ENCODE measurements around the gene NRF1. TPM values are rescaled to one million over a fixed set of nuclear protein-coding genes. Genes with fewer than 3 reads are reported as not detected.

NRF1 gene
- total RNA-seq, 1 experiment from 2014 or later: 18.4 TPM

- H3K27me3 Mint-ChIP-seq (ENCODE audit: insufficient read depth, unreplicated experiment): no peaks in the 10 kb centered on the region
- no peak for TF ChIP-seq CTCF (IDR thresholded peaks at IDR 0.05; ENCODE audit: unreplicated experiment)
- DNase-seq (ENCODE audit: unreplicated experiment): no peak
- no peaks in the 10 kb centered on the region for H3K4me1 Mint-ChIP-seq (ENCODE audit: insufficient read depth, unreplicated experiment)
- H3K27ac Mint-ChIP-seq (ENCODE audit: low read depth, unreplicated experiment): no peak overlapping the region
- BruUV-seq (replicated peaks): no TSS peak
- intact Hi-C loops (cut with micrococcal nuclease): no loop called here
- peaks cover 58% of the 10 kb centered on the region for H3K36me3 Mint-ChIP-seq (ENCODE audit: insufficient read depth, unreplicated experiment)
- no peaks in the 10 kb centered on the region for H3K9me3 Mint-ChIP-seq (ENCODE audit: unreplicated experiment)
- POLR2A ChIA-PET: interaction anchor here (1.3 kb wide), 1 partner anchor 13 kb away, joined by 4 read pairs; no protein-coding TSS in a partner anchor
- no peak overlapping the region for H3K4me3 Mint-ChIP-seq (ENCODE audit: unreplicated experiment)
- CTCF ChIA-PET: interaction anchor here (0.5 to 0.6 kb wide), 2 partner anchors 57 to 202 kb away, joined by 3 read pairs; no protein-coding TSS in a partner anchor
Measured at GRCh38 chr7:129721068-129721467, 109.5 kb downstream of the NRF1 start.

- Mint-ChIP-seq H3K9me3 (ENCODE audit: unreplicated experiment) (no peaks in the 10 kb centered on the region), H3K27ac (ENCODE audit: low read depth, unreplicated experiment) (no peak overlapping the region), H3K36me3 (ENCODE audit: insufficient read depth, unreplicated experiment) (peaks cover 68% of the 10 kb centered on the region), H3K27me3 (ENCODE audit: insufficient read depth, unreplicated experiment) (no peaks in the 10 kb centered on the region), H3K4me3 (ENCODE audit: unreplicated experiment) (no peak overlapping the region), H3K4me1 (ENCODE audit: insufficient read depth, unreplicated experiment) (no peaks in the 10 kb centered on the region)
- ChIA-PET CTCF (interaction anchor here (0.8 kb wide), 1 partner anchor 56 kb away, joined by 3 read pairs; no protein-coding TSS in a partner anchor), POLR2A (interaction anchor here (0.6 kb wide), 1 partner anchor 15 kb away, joined by 4 read pairs; no protein-coding TSS in a partner anchor)
- BruUV-seq (replicated peaks): no TSS peak
- TF ChIP-seq CTCF (IDR thresholded peaks at IDR 0.05; ENCODE audit: unreplicated experiment): no peak
- intact Hi-C loops (cut with micrococcal nuclease): no loop called here
- DNase-seq (ENCODE audit: unreplicated experiment): no peak
Measured at GRCh38 chr7:129723679-129724078, 112.2 kb downstream of the NRF1 start.

GRCh38 chr7:129724796-129725195, 113.3 kb downstream of the NRF1 start:
- no peaks in the 10 kb centered on the region for H3K27me3 Mint-ChIP-seq (ENCODE audit: insufficient read depth, unreplicated experiment)
- H3K27ac Mint-ChIP-seq (ENCODE audit: low read depth, unreplicated experiment): no peak overlapping the region
- ChIA-PET POLR2A (no interaction called here), CTCF (no interaction called here)
- H3K4me1 Mint-ChIP-seq (ENCODE audit: insufficient read depth, unreplicated experiment): no peaks in the 10 kb centered on the region
- no peak overlapping the region for H3K4me3 Mint-ChIP-seq (ENCODE audit: unreplicated experiment)
- no peak for TF ChIP-seq CTCF (IDR thresholded peaks at IDR 0.05; ENCODE audit: unreplicated experiment)
- BruUV-seq (replicated peaks): no TSS peak
- no peaks in the 10 kb centered on the region for H3K9me3 Mint-ChIP-seq (ENCODE audit: unreplicated experiment)
- intact Hi-C loops (cut with micrococcal nuclease): no loop called here
- no peak for DNase-seq (ENCODE audit: unreplicated experiment)
- peaks cover 65% of the 10 kb centered on the region for H3K36me3 Mint-ChIP-seq (ENCODE audit: insufficient read depth, unreplicated experiment)

GRCh38 chr7:129728875-129729467, 117.5 kb downstream of the NRF1 start:
- Mint-ChIP-seq H3K36me3 (ENCODE audit: insufficient read depth, unreplicated experiment) (peaks cover 70% of the 10 kb centered on the region), H3K9me3 (ENCODE audit: unreplicated experiment) (no peaks in the 10 kb centered on the region), H3K4me3 (ENCODE audit: unreplicated experiment) (no peak overlapping the region), H3K27ac (ENCODE audit: low read depth, unreplicated experiment) (no peak overlapping the region), H3K4me1 (ENCODE audit: insufficient read depth, unreplicated experiment) (no peaks in the 10 kb centered on the region), H3K27me3 (ENCODE audit: insufficient read depth, unreplicated experiment) (no peaks in the 10 kb centered on the region)
- TF ChIP-seq CTCF (IDR thresholded peaks at IDR 0.05; ENCODE audit: unreplicated experiment): no peak
- ChIA-PET POLR2A (no interaction called here), CTCF (no interaction called here)
- BruUV-seq (replicated peaks): no TSS peak
- intact Hi-C loops (cut with micrococcal nuclease): no loop called here
- DNase-seq (ENCODE audit: unreplicated experiment): no peak
